GM12874 (cell line): ENCODE results near the gene ILF3.
A peak's percentile ranks its signal among the peaks of the same experiment; 100 is the strongest.

Source experiments
- CTCF ChIP-seq: IDR thresholded peaks from 2 replicates; pipeline ENCODE4 v1.5.1; 2011; ENCODE audit warnings: low read depth, mild to moderate bottlenecking, control low read depth, low read length, moderate library complexity; ENCODE audit not compliant: insufficient read depth

ILF3 gene

GRCh38 chr19:10712754-10713153, 58.6 kb downstream of the ILF3 start:
- no peak for TF ChIP-seq CTCF

- no peak for TF ChIP-seq CTCF
These were observed 59.2 kb downstream of the ILF3 start for GRCh38 chr19:10713317-10713716.

GRCh38 chr19:10717054-10717355, 62.9 kb downstream of the ILF3 start:
- TF ChIP-seq CTCF: no peak

- TF ChIP-seq CTCF: peak; percentile 72
These were observed 63.4 kb downstream of the ILF3 start, which contains the start of gene DNM2 for GRCh38 chr19:10717356-10718204. DNM2 (plus strand) TSS chr19:10718079; CDS start chr19:10718243, 164 bp downstream.

- no peak for TF ChIP-seq CTCF
These were observed 64.4 kb downstream of the ILF3 start for GRCh38 chr19:10718205-10719196.

GRCh38 chr19:10719466-10719961, 65.4 kb downstream of the ILF3 start:
- TF ChIP-seq CTCF: no peak

GRCh38 chr19:10720607-10721125, 66.5 kb downstream of the ILF3 start:
- TF ChIP-seq CTCF: no peak
